Esophagus squamous epithelium (tissue), 5 donors: Measurements from ENCODE around the gene RASA3. TPM values are rescaled to one million over a fixed set of nuclear protein-coding genes. Genes with fewer than 3 reads are reported as not detected.

Source experiments
- DNase-seq: peaks from one replicate; lab custom pipeline; 2025; lab: John Stamatoyannopoulos, UW
- H3K27ac ChIP-seq, 4 donors: fragments of 200-600 bp; sonication (generic); one replicate each; pipeline ENCODE4 v1.5.1; 2016 to 2019; ENCODE audit warnings: mild to moderate bottlenecking in 1 of 4
- H3K27me3 ChIP-seq, 4 donors: fragments of 200-600 bp; sonication (generic); 1 replicate in 3 of 4; 2 replicates in 1 of 4; pipeline versions ENCODE4 v1.5.1 to v1.6.0; 2017 to 2021; ENCODE audit warnings: antibody characterized with exemption in 1 of 4
- H3K36me3 ChIP-seq, 3 donors: fragments of 200-600 bp; sonication (generic); one replicate each; pipeline ENCODE4 v1.5.1; 2016 to 2019
- H3K4me1 ChIP-seq, 3 donors: fragments of 200-600 bp; sonication (generic); one replicate each; pipeline ENCODE4 v1.5.1; 2017 to 2019
- H3K4me3 ChIP-seq, 4 donors: fragments of 200-600 bp; sonication (generic); 1 replicate in 3 of 4; 2 replicates in 1 of 4; pipeline ENCODE4 v1.5.1; 2016 to 2019; ENCODE audit warnings: mild to moderate bottlenecking in 2 of 4, moderate library complexity in 1 of 4
- H3K9me3 ChIP-seq, 3 donors: fragments of 200-600 bp; sonication (generic); one replicate each; pipeline ENCODE4 v1.5.1; 2016 to 2019
- CTCF ChIP-seq, 6 experiments: fragments of 450-650 bp in 4 of 6; fragments of 200-600 bp in 2 of 6; sonication (generic) in 2 of 6; IDR thresholded peaks; one replicate each; pipeline ENCODE4 v1.5.1; 2016 to 2019; ENCODE audit warnings: antibody characterized with exemption in 6 of 6, mild to moderate bottlenecking in 4 of 6, moderate library complexity in 4 of 6
- POLR2A ChIP-seq, 4 donors: fragments of 450-650 bp; IDR thresholded peaks; one replicate each; pipeline ENCODE4 v1.6.1; 2017; ENCODE audit warnings: antibody characterized with exemption in 4 of 4, mild to moderate bottlenecking in 4 of 4, moderate library complexity in 3 of 4
- WGBS, 2 donors: methylation state at CpG; one replicate each; pipeline ENCODE4 v1.1.5; 2018; 5-methylcytosine and 5-hydroxymethylcytosine counted together
- intact Hi-C: fragments of 100-400 bp; cut with DNase I; formaldehyde crosslinking; loops from one replicate; pipeline ENCODE4 v1.15.0; 2022
- total RNA-seq, 4 donors: library from RNA; depleted of rRNA; stranded (reverse); fragments of >200 nt; gene quantifications; one replicate each; pipeline ENCODE4 v1.1.0, GENCODE V29; 2016
- donor health status: DM: yes; HTN: yes; CAD: no.

Gene RASA3
- total RNA-seq, 4 donors from 2014 or later, result 1.4 to 8.8 (median 3.1) TPM

GRCh38 chr13:114089751-114090400 lies 42.5 kb downstream of the RASA3 start:
- Histone ChIP-seq H3K27me3 (peaks cover 0 to 29% (median 0%) of the 10 kb centered on the region in 4 donors), H3K27ac (no peak overlapping the region), H3K36me3 (no peaks in the 10 kb centered on the region), H3K4me1 (peaks cover 0 to 13% (median 0%) of the 10 kb centered on the region in 3 donors), H3K4me3 (no peak overlapping the region), H3K9me3 (peaks cover 0 to 15% (median 0%) of the 10 kb centered on the region in 3 donors)
- intact Hi-C loops, result no loop called here
- no peak for DNase-seq
- WGBS, 2 donors, result 68 to 73% methylated on average over 21 to 25 of the region's 25 CpGs
- TF ChIP-seq CTCF (IDR thresholded peaks at IDR 0.05) (no peak), POLR2A (IDR thresholded peaks at IDR 0.05) (no peak)

- DNase-seq, result no peak
- TF ChIP-seq POLR2A (IDR thresholded peaks at IDR 0.05) (no peak), CTCF (IDR thresholded peaks at IDR 0.05) (no peak)
- H3K27ac ChIP-seq, result no peak overlapping the region
- H3K27me3 ChIP-seq, result peaks cover 0 to 29% (median 0%) of the 10 kb centered on the region in 4 donors
- 55 to 60% methylated on average over 13 to 15 of the region's 15 CpGs for WGBS, 2 donors
- H3K36me3 ChIP-seq, result no peaks in the 10 kb centered on the region
- no peak overlapping the region for H3K4me3 ChIP-seq
- intact Hi-C loops, result no loop called here
- peaks cover 0 to 13% (median 0%) of the 10 kb centered on the region in 3 donors for H3K4me1 ChIP-seq
- peaks cover 0 to 15% (median 0%) of the 10 kb centered on the region in 3 donors for H3K9me3 ChIP-seq
Measured at GRCh38 chr13:114089341-114089740, 43.1 kb downstream of the RASA3 start.

- peaks cover 0 to 29% (median 0%) of the 10 kb centered on the region in 4 donors for H3K27me3 ChIP-seq
- intact Hi-C loops, result no loop called here
- no peaks in the 10 kb centered on the region for H3K36me3 ChIP-seq
- no peak for DNase-seq
- H3K27ac ChIP-seq, result no peak overlapping the region
- WGBS, 2 donors, result 71 to 80% methylated on average over 6 to 7 of the region's 7 CpGs
- no peak overlapping the region for H3K4me3 ChIP-seq
- peaks cover 0 to 13% (median 0%) of the 10 kb centered on the region in 3 donors for H3K4me1 ChIP-seq
- no peak for TF ChIP-seq CTCF (IDR thresholded peaks at IDR 0.05)
- TF ChIP-seq POLR2A (IDR thresholded peaks at IDR 0.05), result no peak
- peaks cover 0 to 15% (median 0%) of the 10 kb centered on the region in 3 donors for H3K9me3 ChIP-seq
Measured at GRCh38 chr13:114088863-114089262, 43.6 kb downstream of the RASA3 start.

- intact Hi-C loops, result no loop called here
- H3K36me3 ChIP-seq, result no peaks in the 10 kb centered on the region
- H3K4me3 ChIP-seq, result no peak overlapping the region
- peaks cover 0 to 13% (median 0%) of the 10 kb centered on the region in 3 donors for H3K4me1 ChIP-seq
- WGBS, 2 donors, result 81 to 93% methylated on average over 6 of the region's 6 CpGs
- peaks cover 0 to 29% (median 0%) of the 10 kb centered on the region in 4 donors for H3K27me3 ChIP-seq
- no peak for TF ChIP-seq CTCF (IDR thresholded peaks at IDR 0.05)
- no peak for TF ChIP-seq POLR2A (IDR thresholded peaks at IDR 0.05)
- H3K9me3 ChIP-seq, result peaks cover 0 to 15% (median 0%) of the 10 kb centered on the region in 3 donors
- no peak for DNase-seq
- H3K27ac ChIP-seq, result no peak overlapping the region
Measured at GRCh38 chr13:114088234-114088633, 44.2 kb downstream of the RASA3 start.

- H3K4me3 ChIP-seq, result no peak overlapping the region
- intact Hi-C loops, result no loop called here
- TF ChIP-seq CTCF (IDR thresholded peaks at IDR 0.05) (no peak), POLR2A (IDR thresholded peaks at IDR 0.05) (no peak)
- H3K4me1 ChIP-seq, result peaks cover 0 to 13% (median 0%) of the 10 kb centered on the region in 3 donors
- peaks cover 0 to 34% (median 0%) of the 10 kb centered on the region in 4 donors for H3K27me3 ChIP-seq
- H3K9me3 ChIP-seq, result peaks cover 0 to 15% (median 0%) of the 10 kb centered on the region in 3 donors
- no CpG with 5 or more reads among the region's 18 CpGs for WGBS, 2 donors
- DNase-seq, result no peak
- H3K36me3 ChIP-seq, result no peaks in the 10 kb centered on the region
- no peak overlapping the region for H3K27ac ChIP-seq
Measured at GRCh38 chr13:114087430-114087829, 45.0 kb downstream of the RASA3 start.
